NCI-H82 treated with DMSO at 0.1 percent for 48 hours (cell line): ENCODE measurements around the gene UCK2.

Source experiments
- DNase-seq: peaks from one replicate; lab custom pipeline; 2025; ENCODE audit not compliant: unreplicated experiment; lab: John Stamatoyannopoulos, UW

The UCK2 gene

GRCh38 chr1:165928075-165928731, 100.8 kb downstream of the UCK2 start:
- DNase-seq: peak; percentile 43

GRCh38 chr1:165930961-165931360, 103.5 kb downstream of the UCK2 start:
- DNase-seq: no peak

- DNase-seq: no peak
Observed at GRCh38 chr1:165933446-165934170, 106.2 kb downstream of the UCK2 start.

GRCh38 chr1:165936542-165936941, 109.1 kb downstream of the UCK2 start:
- DNase-seq: no peak

- DNase-seq: no peak
Observed at GRCh38 chr1:165937829-165938228, 110.4 kb downstream of the UCK2 start.

GRCh38 chr1:165938844-165939243, 111.4 kb downstream of the UCK2 start:
- DNase-seq: no peak

GRCh38 chr1:165941531-165941930, 114.1 kb downstream of the UCK2 start:
- DNase-seq: no peak

GRCh38 chr1:165942062-165942461, 114.6 kb downstream of the UCK2 start:
- DNase-seq: peak; percentile 89

- no peak for DNase-seq
Observed at GRCh38 chr1:165942927-165943597, 115.6 kb downstream of the UCK2 start.

- no peak for DNase-seq
Observed at GRCh38 chr1:165945911-165946310, 118.5 kb downstream of the UCK2 start.

- DNase-seq: no peak
Observed at GRCh38 chr1:165947797-165948455, 120.5 kb downstream of the UCK2 start.

GRCh38 chr1:165949335-165950130, 122.1 kb downstream of the UCK2 start:
- DNase-seq: no peak

- DNase-seq: peak; percentile 79
Observed at GRCh38 chr1:165954940-165955339, 127.5 kb downstream of the UCK2 start.

GRCh38 chr1:165958306-165958705, 130.9 kb downstream of the UCK2 start:
- DNase-seq: peak; percentile 29

GRCh38 chr1:165960136-165960535, 132.7 kb downstream of the UCK2 start:
- no peak for DNase-seq

- no peak for DNase-seq
Observed at GRCh38 chr1:165960881-165961280, 133.5 kb downstream of the UCK2 start.
